ENCODE data around the gene LSM2. TPM values are rescaled to one million over a fixed set of nuclear protein-coding genes. Genes with fewer than 3 reads are reported as not detected.
A peak's percentile ranks its signal among the peaks of the same experiment; 100 is the strongest.

Gene LSM2
- total RNA-seq, 1 donor from 2014 or later, result 45.9 TPM

DNA sequence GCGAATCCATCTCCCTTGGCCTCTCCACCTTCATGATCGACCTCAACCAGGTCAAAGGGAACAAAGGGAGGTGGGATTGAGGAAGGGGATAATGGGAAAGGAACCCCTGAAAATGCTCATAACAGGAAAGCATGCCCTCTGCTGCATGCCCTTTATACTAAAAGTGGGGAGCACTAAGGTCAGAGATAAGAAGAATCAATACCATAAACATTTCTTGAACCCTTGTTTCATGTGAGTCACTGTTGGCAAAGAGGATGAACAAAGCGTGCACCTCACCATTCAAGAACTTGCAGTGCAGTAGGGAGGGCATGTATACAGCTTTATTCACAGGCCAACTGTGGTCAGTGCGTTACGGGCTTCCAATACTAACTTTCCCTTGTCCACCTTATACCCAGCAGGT lies 46.0 kb downstream of the LSM2 start:
- Histone ChIP-seq H3K9ac (ENCODE audit: low read depth in 1 of 3, low read length in 3 of 3) (no peak overlapping the region), H3K4me1 (ENCODE audit: control insufficient read depth in 3 of 3, insufficient read depth in 3 of 3, low read length in 3 of 3) (peaks cover 0 to 2% (median 0%) of the 10 kb centered on the region in 3 donors), H3K4me3 (ENCODE audit: low read length in 3 of 3) (no peak overlapping the region), H3K27ac (ENCODE audit: low read depth, low read length) (no peak overlapping the region), H3K36me3 (ENCODE audit: control insufficient read depth in 3 of 3, insufficient read depth in 3 of 3, low read length in 3 of 3) (peaks cover 1 to 4% (median 2%) of the 10 kb centered on the region in 3 donors), H3K27me3 (ENCODE audit: control insufficient read depth in 3 of 3, insufficient read depth in 3 of 3, low read length in 3 of 3) (no peaks in the 10 kb centered on the region), H3K9me3 (ENCODE audit: control insufficient read depth in 3 of 3, low read length in 3 of 3) (no peaks in the 10 kb centered on the region)

DNA sequence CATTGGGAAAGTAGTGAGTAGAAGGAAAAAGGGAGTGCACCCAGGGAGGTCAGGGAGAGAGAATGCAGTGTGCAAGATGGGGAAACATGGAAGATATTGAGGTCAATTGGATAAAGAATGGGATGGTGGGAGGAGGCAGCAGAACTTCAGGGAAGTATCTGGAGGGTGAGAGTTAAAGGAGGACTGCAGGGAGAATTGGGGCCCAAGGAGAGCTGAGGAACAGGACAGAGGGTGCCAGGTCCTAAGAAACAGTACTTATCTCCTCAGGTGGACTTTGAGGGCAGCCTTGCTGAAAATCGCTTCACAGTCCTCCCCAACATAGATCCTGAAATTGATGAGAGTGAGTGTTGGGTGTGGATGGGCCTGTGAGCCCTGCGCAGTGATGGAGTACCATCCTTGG lies 48.5 kb downstream of the LSM2 start:
- peaks cover 0 to 2% (median 0%) of the 10 kb centered on the region in 3 donors for H3K4me1 ChIP-seq (ENCODE audit: control insufficient read depth in 3 of 3, insufficient read depth in 3 of 3, low read length in 3 of 3)
- H3K9ac ChIP-seq (ENCODE audit: low read depth in 1 of 3, low read length in 3 of 3), result no peak overlapping the region
- H3K4me3 ChIP-seq (ENCODE audit: low read length in 3 of 3), result no peak overlapping the region
- H3K36me3 ChIP-seq (ENCODE audit: control insufficient read depth in 3 of 3, insufficient read depth in 3 of 3, low read length in 3 of 3), result peaks cover 0 to 4% (median 2%) of the 10 kb centered on the region in 3 donors
- no peak overlapping the region for H3K27ac ChIP-seq (ENCODE audit: low read depth, low read length)
- H3K9me3 ChIP-seq (ENCODE audit: control insufficient read depth in 3 of 3, low read length in 3 of 3), result no peaks in the 10 kb centered on the region
- no peaks in the 10 kb centered on the region for H3K27me3 ChIP-seq (ENCODE audit: control insufficient read depth in 3 of 3, insufficient read depth in 3 of 3, low read length in 3 of 3)

DNA sequence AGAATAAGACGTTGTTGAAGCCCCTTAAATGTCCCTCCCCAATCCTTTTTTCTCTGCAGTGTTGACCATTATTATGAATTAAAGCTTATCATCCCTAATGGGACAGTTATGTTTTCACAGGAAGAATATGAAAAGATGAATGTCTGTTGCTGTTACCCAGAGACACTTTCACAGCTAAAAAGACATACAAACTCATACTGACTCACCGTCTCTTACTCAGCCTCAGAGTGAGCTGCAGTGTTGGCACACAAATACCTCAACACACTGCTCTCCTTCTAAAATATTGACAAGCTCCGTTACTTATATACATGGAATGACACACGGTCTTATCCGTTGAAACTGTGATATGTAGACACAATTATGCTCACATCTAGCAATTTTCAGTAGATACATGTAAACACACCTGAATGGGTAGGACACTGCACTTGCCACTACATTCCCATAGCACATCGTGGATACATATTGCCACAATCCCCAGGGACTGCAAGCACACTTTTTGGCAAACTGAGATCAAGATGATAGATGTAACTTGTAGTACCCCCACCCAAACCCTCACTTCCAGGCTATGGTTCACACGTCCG lies 53.9 kb downstream of the LSM2 start:
- Histone ChIP-seq H3K27ac (ENCODE audit: low read depth, low read length) (no peak overlapping the region), H3K36me3 (ENCODE audit: control insufficient read depth in 3 of 3, insufficient read depth in 3 of 3, low read length in 3 of 3) (no peaks in the 10 kb centered on the region), H3K9ac (ENCODE audit: low read depth in 1 of 3, low read length in 3 of 3) (no peak overlapping the region), H3K9me3 (ENCODE audit: control insufficient read depth in 3 of 3, low read length in 3 of 3) (no peaks in the 10 kb centered on the region), H3K4me3 (ENCODE audit: low read length in 3 of 3) (no peak overlapping the region), H3K4me1 (ENCODE audit: control insufficient read depth in 3 of 3, insufficient read depth in 3 of 3, low read length in 3 of 3) (no peaks in the 10 kb centered on the region), H3K27me3 (ENCODE audit: control insufficient read depth in 3 of 3, insufficient read depth in 3 of 3, low read length in 3 of 3) (no peaks in the 10 kb centered on the region)

DNA sequence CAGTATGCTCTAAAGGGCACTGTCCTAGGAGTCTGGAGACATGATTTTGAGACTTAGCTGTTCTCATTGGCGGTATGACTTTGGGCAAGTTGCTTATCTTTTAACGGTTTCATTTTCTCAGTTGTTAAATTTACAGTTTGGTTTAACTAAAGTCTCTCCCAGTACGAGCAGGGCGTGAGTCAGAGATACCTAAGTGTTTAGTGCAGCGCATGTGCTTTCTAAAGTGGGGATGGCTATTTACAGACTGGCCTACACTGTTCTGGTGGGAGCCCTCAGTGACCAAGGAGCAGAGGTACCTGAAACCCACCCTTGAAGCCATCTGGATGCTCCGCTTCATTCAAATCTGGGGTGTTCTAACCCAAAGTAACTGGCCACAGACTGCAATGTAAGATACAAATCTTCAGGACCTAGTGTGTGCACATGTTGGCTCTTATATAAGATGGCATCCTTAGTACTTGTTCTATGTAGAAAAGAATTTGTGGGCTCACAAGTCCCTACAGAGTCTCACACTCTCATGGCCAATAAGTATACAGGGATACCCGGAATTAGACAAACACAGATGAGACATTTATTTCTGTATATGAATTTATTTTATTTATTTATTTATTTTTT lies 56.2 kb downstream of the LSM2 start:
- Histone ChIP-seq H3K27ac (ENCODE audit: low read depth, low read length) (no peak overlapping the region), H3K9me3 (ENCODE audit: control insufficient read depth in 3 of 3, low read length in 3 of 3) (no peaks in the 10 kb centered on the region), H3K9ac (ENCODE audit: low read depth in 1 of 3, low read length in 3 of 3) (no peak overlapping the region), H3K36me3 (ENCODE audit: control insufficient read depth in 3 of 3, insufficient read depth in 3 of 3, low read length in 3 of 3) (peaks cover 0 to 2% (median 0%) of the 10 kb centered on the region in 3 donors), H3K4me3 (ENCODE audit: low read length in 3 of 3) (no peak overlapping the region), H3K27me3 (ENCODE audit: control insufficient read depth in 3 of 3, insufficient read depth in 3 of 3, low read length in 3 of 3) (no peaks in the 10 kb centered on the region), H3K4me1 (ENCODE audit: control insufficient read depth in 3 of 3, insufficient read depth in 3 of 3, low read length in 3 of 3) (no peaks in the 10 kb centered on the region)

DNA sequence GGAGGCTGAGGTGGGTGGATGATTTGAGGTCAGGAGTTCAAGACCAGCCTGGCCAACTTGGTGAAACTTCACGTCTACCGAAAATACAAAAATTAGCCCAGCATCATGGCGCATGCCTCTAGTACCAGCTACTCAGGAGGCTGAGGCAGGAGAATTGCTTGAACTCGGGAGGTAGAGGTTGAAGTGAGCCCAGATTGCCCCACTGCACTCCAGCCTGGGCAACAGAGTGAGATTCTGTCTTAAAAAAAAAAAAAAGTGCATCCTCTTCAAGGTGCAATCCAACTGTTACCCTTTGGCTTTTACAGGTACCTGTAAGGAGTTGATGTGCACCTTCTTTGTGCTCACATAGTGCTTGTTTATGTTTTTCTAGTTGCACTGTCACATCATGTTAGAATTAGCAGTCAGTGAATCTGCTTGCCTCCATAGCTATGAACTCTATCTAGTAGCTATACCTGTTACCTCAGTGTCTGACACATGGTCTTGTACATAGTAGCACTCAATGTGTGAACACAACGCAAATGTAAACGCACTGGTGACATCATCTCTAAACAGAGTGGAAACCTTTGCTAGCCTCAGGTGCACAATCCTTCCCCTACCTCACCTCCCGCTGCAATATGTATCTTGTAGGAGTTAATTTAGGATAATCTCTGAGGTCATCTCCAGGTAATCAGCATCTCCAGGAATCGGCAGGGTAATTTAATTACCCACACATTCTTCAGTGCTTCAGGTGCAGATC lies 57.3 kb downstream of the LSM2 start:
- H3K9me3 ChIP-seq (ENCODE audit: control insufficient read depth in 3 of 3, low read length in 3 of 3), result no peaks in the 10 kb centered on the region
- H3K27me3 ChIP-seq (ENCODE audit: control insufficient read depth in 3 of 3, insufficient read depth in 3 of 3, low read length in 3 of 3), result no peaks in the 10 kb centered on the region
- H3K4me1 ChIP-seq (ENCODE audit: control insufficient read depth in 3 of 3, insufficient read depth in 3 of 3, low read length in 3 of 3), result no peaks in the 10 kb centered on the region
- H3K36me3 ChIP-seq (ENCODE audit: control insufficient read depth in 3 of 3, insufficient read depth in 3 of 3, low read length in 3 of 3), result peaks cover 0 to 2% (median 0%) of the 10 kb centered on the region in 3 donors
- no peak overlapping the region for H3K4me3 ChIP-seq (ENCODE audit: low read length in 3 of 3)
- H3K9ac ChIP-seq (ENCODE audit: low read depth in 1 of 3, low read length in 3 of 3), result no peak overlapping the region
- no peak overlapping the region for H3K27ac ChIP-seq (ENCODE audit: low read depth, low read length)

Small RNA genes within 50 kb of the gene (small RNA-seq; reads per million reads assigned to genes)
- gene MSH5-SAPCD1, result not detected
- gene RF00019, result not detected
- not detected for gene RNU6-850P
- not detected for gene SAPCD1
- 131 reads per million, percentile 96 among the genes with 10 or more reads in this experiment for gene SNORD48
- gene SNORD52, result not detected

Other genes starting within 250 kb of the LSM2 start
- gene LTA, start 234.7 kb downstream of the LSM2 start, total RNA-seq, result not detected
- gene TNF, start 231.4 kb downstream of the LSM2 start, total RNA-seq, result not detected
- 2.1 TPM for gene LTB, start 224.5 kb downstream of the LSM2 start, total RNA-seq
- 3.7 TPM for gene LST1, start 220.7 kb downstream of the LSM2 start, total RNA-seq
- not detected for gene NCR3, start 214.0 kb downstream of the LSM2 start, total RNA-seq
- 19.8 TPM for gene AIF1, start 191.7 kb downstream of the LSM2 start, total RNA-seq
- gene PRRC2A, start 186.3 kb downstream of the LSM2 start, total RNA-seq, result 30.8 TPM
- gene BAG6, start 154.3 kb downstream of the LSM2 start, total RNA-seq, result 118 TPM
- gene APOM, start 151.1 kb downstream of the LSM2 start, total RNA-seq, result 1.0 TPM
- 18.3 TPM for gene C6orf47, start 146.2 kb downstream of the LSM2 start, total RNA-seq
- 16.2 TPM for gene GPANK1, start 142.0 kb downstream of the LSM2 start, total RNA-seq
- gene CSNK2B, start 140.9 kb downstream of the LSM2 start, total RNA-seq, result 68.4 TPM
- gene LY6G5B, start 137.0 kb downstream of the LSM2 start, total RNA-seq, result 2.6 TPM
- not detected for gene LY6G5C, start 125.9 kb downstream of the LSM2 start, total RNA-seq
- gene ABHD16A, start 103.6 kb downstream of the LSM2 start, total RNA-seq, result 50.1 TPM
- gene LY6G6F, start 100.1 kb downstream of the LSM2 start, total RNA-seq, result not detected
- gene LY6G6D, start 91.6 kb downstream of the LSM2 start, total RNA-seq, result not detected
- gene LY6G6C, start 85.2 kb downstream of the LSM2 start, total RNA-seq, result not detected
- gene MPIG6B, start 83.6 kb downstream of the LSM2 start, total RNA-seq, result 0.52 TPM
- gene DDAH2, start 77.7 kb downstream of the LSM2 start, total RNA-seq, result 73.1 TPM
- gene CLIC1, start 70.4 kb downstream of the LSM2 start, total RNA-seq, result 152 TPM
- gene MSH5, start 67.0 kb downstream of the LSM2 start, total RNA-seq, result 3.1 TPM
- 1.0 TPM for gene SAPCD1, start 44.3 kb downstream of the LSM2 start, total RNA-seq
- 1.0 TPM for gene VWA7, start 29.6 kb downstream of the LSM2 start, total RNA-seq
- gene VARS1, start 11.2 kb downstream of the LSM2 start, total RNA-seq, result 42.3 TPM
- gene HSPA1L, start 8.3 kb upstream of the LSM2 start, total RNA-seq, result 5.2 TPM
- gene HSPA1A, start 8.6 kb upstream of the LSM2 start, total RNA-seq, result 133 TPM
- gene HSPA1B, start 20.8 kb upstream of the LSM2 start, total RNA-seq, result 117 TPM
- gene NEU1, start 55.9 kb upstream of the LSM2 start, total RNA-seq, result 23.0 TPM
- 0.52 TPM for gene SLC44A4, start 72.0 kb upstream of the LSM2 start, total RNA-seq
- 24.0 TPM for gene EHMT2, start 90.7 kb upstream of the LSM2 start, total RNA-seq
- 6.3 TPM for gene ZBTB12, start 95.1 kb upstream of the LSM2 start, total RNA-seq
- gene C2, start 120.8 kb upstream of the LSM2 start, total RNA-seq, result 8.4 TPM
- gene CFB, start 139.1 kb upstream of the LSM2 start, total RNA-seq, result 3.7 TPM
- gene NELFE, start 152.0 kb upstream of the LSM2 start, total RNA-seq, result 61.6 TPM
- gene SKIC2, start 152.2 kb upstream of the LSM2 start, total RNA-seq, result 25.1 TPM
- gene DXO, start 165.2 kb upstream of the LSM2 start, total RNA-seq, result 4.7 TPM
- 14.1 TPM for gene C4A, start 175.1 kb upstream of the LSM2 start, total RNA-seq
- gene C4B, start 207.8 kb upstream of the LSM2 start, total RNA-seq, result 18.3 TPM
- not detected for gene CYP21A2, start 231.4 kb upstream of the LSM2 start, total RNA-seq